HG03196 (cell line): ENCODE measurements around the gene TFF1.

ENCODE experiments used
- ATAC-seq: cut with Tn5 transposase; IDR thresholded peaks from one replicate; pipeline ENCODE4 v1.9.1; 2021; ENCODE audit not compliant: unreplicated experiment

The TFF1 gene

DNA sequence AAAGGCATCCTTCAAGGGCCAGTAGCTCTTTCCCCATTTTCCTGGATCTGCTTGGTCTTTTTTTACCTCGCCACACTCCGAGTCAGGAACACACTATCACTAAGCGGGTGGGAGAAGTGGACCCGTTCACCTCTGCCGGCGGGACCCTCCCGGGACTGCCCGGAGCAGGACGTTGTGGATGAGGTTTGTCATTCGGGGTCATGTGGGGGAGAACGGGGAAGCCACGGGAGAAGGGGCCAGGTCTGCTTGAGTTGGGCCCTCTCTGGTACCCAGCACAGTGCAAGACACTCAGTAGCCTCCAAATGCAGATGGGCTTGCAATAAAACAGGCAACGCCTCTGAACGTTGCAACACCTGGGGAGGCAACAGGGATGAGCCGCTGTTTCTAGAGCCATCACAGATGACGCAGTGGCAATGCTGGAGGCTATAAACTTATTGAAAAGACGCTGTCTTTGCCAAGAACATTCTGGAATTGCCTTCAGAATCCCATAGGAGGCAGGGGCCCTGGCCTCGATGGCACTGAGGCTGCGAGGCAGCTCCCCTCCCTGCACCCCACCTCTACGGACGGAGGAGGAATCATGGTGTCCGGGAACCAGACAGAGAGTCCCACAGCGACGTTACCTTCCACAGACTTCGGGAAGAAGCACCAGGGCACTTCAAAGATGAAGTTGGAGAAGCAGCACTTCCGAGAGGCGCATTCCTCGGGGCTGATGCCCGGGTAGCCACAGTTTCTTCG lies 19.3 kb downstream of the TFF1 start:
- no peak for ATAC-seq

DNA sequence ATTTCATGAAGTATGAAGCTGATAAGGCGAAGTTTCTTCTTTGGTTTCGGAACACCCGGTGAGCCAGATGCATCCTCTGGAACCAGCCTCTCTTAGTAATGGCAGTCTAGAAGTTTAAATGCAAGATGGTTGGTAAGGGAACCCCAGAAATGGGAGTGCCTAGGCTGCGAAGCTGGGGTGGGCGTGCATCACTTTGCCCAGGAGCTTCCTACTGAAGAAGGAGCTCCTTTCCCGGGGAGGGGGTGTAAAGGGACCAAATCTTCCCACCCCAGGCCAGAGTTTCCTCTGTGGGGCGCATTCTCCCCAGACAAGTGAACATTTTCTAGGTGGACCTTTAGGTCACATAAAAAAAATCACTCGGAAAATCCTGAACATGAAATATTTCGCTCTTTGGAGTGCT lies 19.9 kb downstream of the TFF1 start:
- ATAC-seq: no peak

DNA sequence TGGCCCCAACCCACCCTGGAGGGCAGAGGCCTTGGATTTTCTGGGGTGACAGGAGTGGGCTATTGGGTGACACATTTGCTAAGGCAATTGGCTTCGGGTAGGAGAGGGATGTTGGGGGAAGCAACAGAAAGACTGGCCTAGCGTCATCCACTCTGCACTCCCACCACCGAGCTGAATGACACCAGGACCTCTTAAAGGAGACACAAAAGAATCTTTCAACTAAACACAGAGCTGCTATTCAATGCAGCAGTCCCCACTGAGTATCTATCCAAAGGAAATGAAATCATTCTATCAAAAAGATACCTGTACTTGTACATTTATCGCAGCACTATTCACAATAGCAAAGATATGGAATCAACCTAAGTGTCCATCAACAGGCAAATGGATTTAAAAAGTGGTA lies 21.7 kb downstream of the TFF1 start:
- no peak for ATAC-seq

DNA sequence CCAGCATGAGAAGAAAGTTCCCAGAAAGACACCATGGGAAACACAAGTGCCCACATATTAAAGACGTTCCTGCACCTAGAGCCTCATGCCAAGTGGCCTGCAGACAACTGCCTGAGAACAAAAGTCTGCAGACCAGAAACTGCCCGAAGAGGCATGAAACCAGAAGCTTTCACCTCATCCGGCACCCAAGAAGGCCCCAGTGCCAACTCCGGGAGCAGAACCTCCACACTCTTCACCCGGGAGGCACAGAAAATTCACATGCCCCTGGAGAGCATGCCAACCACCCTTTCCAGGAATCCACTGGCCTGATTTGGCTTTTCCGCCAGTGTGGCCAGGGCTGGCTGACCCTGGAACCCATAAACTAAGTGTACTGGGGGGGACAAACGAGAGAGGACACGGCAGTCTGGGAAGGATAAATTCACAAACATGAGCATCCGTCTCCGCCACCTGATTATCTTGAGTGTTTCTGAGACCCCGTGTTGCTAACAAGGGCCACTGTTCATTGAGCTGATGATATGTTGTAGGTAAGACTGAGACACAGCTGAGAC lies 22.3 kb downstream of the TFF1 start:
- no peak for ATAC-seq

DNA sequence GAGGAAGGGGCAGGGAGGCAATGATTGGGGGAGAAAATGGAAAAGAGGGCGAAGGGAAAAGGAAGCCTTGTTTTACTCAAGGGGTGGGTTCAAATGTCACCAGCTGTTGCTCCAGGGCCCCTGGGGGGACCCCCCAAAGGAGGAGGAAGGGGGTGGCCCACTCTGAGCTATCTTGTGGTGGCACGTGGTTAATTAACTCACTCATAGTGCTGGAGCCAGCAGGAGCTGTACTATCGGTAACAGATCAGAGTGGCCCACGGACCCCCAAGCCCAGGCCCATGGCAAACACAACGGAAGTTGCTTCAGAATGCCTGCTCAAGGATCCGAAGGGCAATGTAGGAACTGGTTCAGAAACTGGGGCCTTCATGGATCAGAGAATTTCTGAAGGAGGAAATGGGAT lies 22.8 kb downstream of the TFF1 start:
- no peak for ATAC-seq

DNA sequence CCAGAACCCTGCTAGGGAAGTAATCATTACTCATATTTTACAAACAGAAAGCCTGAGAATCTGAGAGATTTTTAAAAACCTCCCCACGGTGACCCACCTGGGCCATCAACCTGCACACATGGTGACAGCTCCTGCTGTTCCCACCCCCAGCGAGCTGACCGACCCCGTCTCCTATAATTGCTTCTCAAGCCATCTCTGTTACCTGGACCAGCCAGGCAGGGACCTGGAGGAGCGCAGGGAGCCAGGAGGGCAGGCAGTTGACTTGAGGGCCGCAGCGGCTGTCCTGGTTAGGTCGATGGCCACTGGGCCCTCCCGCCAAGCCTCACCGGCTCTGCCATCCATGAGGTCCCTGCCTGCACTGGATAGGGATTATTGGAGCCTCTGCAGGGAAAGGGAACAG lies 23.2 kb downstream of the TFF1 start:
- no peak for ATAC-seq

DNA sequence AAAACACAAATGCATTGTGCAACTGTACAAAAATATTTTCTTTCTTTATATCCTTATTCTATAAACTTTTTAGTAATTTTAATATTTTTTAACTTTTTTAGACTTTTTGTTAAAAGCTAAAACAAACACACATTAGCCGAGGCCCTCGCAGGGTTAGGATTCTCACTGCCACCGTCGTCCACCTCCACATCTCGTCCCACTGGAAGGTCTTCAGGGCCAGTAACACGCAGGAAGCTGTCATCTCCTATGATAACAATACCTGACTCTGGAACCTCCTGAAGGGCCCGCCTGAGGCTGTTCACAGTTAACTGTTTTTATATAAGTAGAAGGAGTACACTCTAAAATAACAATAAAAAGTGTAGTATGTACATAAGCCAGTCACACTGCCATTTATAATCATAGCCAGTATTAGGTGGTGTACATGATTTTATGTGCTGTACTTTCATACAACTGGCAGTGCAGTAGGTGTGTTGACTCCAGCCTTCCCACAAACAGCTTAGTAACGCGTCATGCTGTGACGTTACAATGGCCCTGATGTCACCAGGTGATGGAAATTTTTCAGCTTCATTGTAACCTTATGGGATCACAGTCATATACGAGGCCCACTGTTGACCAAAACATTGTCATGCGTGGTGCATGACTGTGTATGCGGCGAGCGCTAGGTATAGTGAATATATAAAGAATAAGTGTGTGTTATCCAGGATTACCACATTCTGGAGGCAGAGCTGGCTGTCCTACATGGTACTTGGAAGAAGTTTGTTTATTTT lies 24.4 kb downstream of the TFF1 start:
- ATAC-seq: no peak

DNA sequence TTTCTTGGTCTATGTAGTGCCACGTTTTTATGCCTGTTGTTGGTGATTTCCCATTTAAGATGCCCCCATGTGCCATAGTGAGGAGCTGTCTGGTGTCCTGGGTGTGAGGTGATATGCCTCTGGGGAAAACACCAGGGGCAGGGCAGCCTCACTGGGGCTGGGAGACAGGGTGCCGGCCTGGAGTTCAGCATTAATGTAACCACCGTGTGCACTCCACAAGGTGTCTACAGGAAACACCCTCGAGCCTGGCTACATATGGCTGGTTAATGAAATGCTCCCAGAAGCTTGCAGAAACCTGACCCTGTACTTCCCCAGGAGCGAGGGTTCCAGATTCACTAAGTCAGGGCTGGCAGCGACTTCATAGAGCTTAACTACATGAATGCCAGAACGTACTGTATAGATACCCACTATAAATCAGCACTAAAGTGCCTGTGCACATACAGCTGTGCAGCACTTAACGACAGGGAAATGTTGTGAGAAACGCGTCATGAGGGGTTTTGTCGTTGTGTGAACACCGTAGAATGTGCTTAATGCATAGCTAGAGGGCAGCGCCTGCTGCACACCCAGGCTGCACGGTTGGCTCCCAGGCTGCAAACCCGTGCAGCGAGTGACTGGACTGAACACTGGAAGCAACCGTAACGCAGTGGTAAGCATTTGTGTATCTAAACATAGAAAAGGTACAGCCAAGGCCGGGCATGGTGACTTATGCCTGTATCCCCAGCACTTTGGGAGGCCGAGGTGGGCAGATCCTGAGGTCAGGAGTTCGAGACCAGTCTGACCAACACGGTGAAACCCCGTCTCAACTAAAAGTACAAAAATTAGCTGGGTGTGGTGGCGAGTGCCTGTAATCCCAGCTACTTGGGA lies 25.9 kb downstream of the TFF1 start:
- ATAC-seq: no peak

DNA sequence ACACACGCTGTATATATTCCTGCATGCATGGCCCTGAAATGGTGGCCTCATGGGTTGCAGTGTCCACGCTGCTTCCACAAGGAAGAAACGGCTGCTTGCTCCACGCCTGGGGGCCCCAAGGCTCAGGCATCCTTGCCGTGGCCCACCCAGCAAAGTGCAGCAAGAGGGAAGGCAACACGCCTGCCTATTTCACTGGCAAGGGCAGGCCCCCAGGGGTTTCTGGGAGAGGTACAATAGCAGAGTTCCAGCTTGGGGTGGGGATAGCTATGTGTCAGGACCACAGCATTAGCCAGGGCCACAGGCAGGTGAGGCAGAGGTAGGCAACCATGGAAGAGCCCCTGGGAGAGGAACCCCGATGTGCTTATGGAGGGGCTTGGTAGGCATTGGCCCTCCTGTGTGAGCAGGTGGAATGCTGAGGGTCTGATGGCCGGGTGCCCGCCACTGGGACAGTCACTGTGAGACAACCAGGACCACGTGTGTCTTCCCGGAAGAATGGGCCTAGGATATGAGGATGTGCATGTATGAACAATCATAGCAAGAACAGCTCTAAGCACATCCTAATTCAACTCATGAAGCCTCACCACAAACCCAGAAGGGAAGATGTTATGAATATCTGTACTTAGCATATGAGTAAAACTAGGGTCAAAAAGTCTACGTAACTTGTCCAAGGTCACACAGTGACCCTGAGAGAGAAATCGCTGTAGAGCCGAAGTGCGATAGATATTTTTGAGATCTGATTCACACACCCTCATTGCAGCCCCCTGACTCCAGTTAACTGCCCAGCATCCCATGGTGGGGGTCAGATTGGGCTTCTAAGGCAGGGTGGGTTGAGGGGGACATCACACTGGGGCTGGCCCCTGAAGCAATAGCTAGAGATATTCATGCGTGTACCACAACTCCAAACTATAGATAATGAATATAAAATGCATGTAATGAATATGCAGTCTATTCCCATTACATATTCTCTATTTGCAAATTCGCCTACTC lies 27.3 kb downstream of the TFF1 start:
- no peak for ATAC-seq

DNA sequence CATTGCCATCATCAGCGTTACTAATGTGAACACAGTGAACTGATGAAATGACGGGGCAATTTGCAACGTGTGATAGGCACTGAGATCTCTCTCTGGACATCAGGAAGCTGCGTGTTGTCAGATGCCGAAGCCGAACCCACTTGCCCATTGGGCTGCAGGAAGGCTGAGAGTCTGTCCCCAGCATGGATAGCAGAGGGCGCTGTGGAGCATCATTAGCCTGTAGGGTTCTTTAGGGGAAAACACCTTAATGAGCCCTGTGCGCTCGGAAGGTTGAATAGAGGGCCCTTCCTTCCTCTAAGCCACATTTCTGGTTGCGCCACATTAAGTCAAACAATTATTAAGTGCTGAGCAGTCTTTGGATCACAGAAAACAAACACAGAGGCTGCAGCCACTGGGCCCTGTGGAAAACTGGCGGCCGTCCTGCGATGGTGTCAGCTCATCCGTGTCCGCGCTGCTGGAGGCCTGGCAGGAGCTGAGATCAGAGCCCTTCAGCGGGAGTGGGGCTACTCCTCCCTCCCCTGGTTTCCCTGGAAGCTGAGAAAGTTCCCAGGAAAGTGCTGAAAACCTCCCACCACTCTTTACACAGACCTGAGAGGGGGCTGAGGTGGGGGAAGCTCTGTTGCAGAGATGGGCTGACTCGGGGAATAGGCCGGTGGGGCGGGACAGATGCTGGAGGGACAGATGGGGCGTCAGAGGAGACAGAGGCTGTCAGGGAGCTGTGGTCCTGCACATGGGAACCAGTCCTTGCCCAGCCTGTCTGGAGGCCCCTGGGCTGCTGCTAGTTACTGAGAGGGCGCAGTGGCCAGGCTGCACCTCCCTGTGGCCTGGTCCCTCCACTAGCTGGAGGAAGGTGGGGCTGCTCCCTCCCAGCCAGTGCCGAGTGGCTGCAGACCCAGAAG lies 28.3 kb downstream of the TFF1 start:
- no peak for ATAC-seq

DNA sequence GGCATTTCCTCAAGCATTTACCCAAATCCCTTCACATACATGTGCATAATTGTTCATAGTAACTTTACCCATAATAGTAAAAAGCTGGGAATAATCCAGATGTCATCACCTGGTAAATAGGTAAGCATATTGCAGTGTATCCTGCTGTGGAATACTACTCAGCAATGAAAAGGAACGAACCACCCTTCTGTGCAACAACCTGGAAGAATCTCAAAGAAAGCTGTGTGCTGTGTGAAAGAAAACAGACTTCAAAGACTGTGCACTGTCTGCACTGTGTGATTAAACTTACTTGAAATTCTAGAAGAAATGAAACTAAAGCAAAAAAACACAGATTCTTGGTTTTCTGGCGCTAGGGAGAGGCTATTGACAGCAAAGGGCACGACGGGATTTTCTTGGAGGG lies 29.1 kb downstream of the TFF1 start:
- ATAC-seq: no peak

DNA sequence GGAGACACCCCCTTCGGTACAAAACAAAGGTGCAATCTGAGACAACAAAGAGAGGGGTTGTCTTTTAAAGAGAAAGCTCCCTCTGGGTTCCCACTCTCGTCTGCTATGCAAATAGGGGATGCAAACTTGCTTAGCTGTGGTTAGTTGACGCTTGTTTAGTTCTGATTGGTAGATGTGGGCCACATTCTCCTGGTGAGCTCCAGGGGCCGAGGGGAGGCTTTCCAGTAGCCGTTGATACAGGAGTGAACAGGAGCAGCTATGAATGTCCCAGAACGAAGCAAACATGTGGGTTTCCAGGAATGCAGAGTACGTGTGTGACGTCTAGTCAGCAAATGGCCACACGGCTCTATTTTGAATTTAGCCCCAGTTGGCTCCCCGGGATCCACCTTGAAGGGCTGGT lies 30.3 kb downstream of the TFF1 start:
- no peak for ATAC-seq

DNA sequence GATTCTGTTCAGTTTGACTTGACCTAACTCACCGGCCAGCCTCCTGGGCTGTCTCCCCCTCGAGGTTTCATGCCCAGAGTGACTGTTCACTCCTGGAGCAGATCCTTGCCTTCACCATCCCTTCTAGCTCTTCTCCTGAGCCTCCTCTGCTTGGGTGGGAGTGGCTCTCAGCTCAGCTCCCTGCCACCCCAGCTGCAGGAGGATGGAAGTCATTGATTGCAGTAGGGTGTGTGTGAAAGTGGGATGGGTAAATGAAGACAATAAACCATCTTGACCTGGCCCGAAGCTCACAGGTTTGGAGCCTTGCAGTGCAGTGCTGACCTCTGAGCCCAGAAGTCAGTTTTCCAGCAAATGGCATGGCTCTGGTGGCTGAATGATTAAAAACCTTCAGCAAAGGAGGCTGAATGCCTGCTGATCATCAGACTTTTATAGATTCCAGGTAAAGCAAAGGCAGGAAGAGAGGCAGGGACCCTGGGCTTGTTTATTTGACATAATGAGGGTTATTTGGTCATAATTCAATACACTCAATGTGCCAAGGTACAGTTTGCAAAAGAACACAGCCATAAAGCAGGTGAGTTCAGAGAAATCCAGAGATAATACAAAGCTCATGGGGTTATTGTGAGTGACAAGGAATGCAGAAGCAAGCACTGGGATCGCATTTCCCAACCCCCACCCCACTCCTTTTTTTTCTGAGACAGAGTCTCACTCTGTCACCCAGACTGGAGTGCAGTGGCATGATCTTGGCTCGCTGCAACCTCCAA lies 33.6 kb downstream of the TFF1 start:
- ATAC-seq: no peak

DNA sequence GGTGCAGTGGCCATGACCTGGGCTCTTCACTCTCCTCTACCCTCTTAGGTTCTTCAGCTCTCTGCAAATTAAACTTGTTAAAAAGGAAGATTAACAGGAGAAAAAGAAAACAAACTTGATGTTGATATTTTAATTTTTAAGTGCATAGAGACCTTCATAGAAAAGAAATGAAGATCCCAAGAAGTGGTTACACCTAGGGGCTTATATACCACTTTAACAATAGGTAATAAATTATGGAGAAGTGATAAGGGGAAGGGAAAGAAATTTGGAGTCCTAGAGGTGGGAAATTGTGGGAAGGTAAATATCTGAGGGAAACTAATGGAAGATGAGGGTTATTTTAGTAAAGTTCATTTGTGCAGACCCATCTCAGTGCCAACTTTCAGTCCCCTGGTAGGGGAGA lies 34.7 kb downstream of the TFF1 start:
- ATAC-seq: no peak

DNA sequence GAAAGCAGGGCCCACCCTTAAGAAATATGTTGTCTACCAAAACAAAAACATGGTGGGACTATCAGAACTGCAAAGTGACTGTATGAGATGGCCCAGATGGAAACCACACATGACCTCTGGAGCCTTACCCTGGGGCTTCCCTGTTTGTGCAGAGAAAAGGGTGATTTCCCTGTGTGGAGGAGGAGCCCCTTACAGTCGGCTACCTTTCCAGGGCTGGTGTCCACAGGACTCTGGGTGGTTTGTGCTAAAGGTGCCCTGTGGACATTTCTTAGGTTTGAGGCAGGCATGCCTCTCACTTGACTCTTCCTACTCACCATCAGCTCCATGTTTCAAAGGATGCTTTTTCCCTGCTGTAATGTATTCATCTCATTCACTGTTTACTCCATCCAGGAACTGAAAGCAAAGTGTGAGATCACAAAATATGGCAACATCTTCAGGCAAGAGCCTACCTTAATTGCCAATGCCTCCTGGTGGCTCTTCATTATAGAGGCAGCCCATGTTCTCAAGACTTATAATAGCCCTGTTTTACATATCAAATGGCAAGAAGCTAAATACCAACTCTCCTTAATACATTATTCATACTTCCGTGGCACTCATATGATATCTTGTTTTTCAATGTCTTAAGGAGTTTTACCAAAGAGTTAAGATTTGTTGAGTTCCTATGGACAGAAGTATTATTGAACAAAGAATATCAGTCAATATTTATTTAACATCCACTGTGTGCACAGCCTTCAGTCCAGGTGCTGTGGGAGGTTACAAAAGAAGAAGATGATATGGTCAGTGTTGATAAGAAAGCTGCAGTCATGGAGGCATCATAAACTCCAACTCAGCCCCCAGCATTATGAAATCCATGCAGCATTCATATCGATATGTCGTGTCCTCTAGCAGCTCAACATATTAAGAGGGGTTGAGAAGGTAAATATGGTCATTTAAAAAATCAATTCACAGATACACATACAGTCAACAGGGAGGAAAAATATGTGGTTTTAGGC lies 35.7 kb downstream of the TFF1 start:
- no peak for ATAC-seq

DNA sequence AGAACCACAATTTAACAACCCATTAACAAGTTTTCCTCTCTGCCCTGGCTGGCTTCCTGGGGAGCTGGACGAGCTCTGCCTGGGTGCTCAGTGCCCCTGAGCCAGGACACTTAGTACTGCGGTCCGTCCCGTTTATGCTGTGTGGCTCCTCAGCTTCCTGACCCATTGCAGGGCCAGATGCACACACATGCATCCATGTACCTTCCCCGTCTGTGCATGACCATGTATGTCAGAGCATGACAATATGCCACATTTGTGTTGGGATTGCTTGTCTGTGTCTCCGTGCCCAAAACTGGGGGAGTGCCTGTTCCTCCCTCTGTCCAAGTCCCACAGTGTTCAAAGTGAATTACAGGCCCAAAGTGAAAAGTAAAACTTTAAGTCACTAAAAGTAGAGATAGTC lies 41.4 kb downstream of the TFF1 start:
- ATAC-seq: no peak

DNA sequence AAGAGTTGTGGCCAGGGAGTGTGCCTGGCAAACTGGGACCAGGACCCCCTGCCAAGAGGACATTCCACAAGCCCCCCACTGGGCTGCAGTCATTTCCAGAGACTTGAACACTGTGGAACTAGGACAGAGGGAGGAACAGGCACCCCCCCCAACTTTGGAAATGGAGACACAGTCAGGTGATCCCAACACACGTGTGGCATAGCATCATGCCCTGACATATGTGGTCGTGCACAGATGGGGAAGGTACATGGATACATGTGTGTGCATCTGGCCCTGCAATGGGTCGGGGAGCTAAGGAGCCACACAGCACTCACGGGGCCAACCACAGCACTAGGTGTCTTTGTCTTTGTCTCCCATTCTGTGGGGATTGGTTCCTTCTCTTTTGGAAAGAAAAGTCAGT lies 44.5 kb downstream of the TFF1 start:
- ATAC-seq: no peak
